ENCODE results near the gene SEMA6B. TPM values are rescaled to one million over a fixed set of nuclear protein-coding genes. Genes with fewer than 3 reads are reported as not detected.
"Not testable (repeated sequence)": the region's sequence is repeated elsewhere in the genome, so short reads cannot be mapped to it uniquely, and the experiment has no call there.

Gene SEMA6B
- total and polyA plus RNA-seq, 4 experiments from 2014 or later, result 2.4 to 2.7 TPM; not detected in 2

DNA sequence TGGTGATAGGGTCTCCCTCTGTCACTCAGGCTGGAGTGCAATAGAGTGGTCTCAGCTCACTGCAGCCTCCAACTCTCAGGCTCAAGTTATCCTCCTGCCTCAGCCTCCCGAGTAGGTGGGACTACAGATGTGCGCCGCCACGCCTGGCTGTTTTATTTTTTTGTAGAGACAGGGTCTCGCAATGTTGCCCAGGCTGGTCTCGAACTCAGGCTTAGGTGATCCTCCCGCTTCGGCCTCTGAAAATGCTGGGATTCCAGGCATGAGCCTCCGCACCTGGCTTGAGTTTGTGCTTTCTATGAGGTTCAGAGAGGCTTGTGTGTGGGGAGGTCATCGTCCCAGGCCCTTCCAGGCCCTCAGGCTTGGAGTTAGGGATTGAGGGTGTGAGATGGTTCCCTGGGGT lies 40.6 kb upstream of the SEMA6B start:
- no peaks in the 10 kb centered on the region for H3K36me3 Mint-ChIP-seq
- H3K9me3 ChIP-seq (ENCODE audit: control insufficient read depth in 1 of 2, low read length in 2 of 2), result no peaks in the 10 kb centered on the region
- peaks cover 9% of the 10 kb centered on the region for H3K27me3 ChIP-seq (ENCODE audit: insufficient read depth, low read length)
- intact Hi-C loops (cut with micrococcal nuclease), result no loop called here
- H3K36me3 ChIP-seq (ENCODE audit: insufficient read depth, low read length), result no peaks in the 10 kb centered on the region
- CTCF ChIA-PET (ENCODE audit: partially characterized antibody), result no interaction called here
- peaks cover 5 to 14% (median 8%) of the 10 kb centered on the region in 4 donors for H3K4me1 Mint-ChIP-seq
- H3K4me3 ChIP-seq (ENCODE audit: low read length in 2 of 2), result no peak overlapping the region
- H3K4me3 Mint-ChIP-seq, result no peak overlapping the region
- H3K27ac ChIP-seq (ENCODE audit: low read depth, low read length), result no peak overlapping the region
- DNase-seq, result no peak
- POLR2A ChIA-PET (ENCODE audit: partially characterized antibody), result no interaction called here
- H3K9me3 Mint-ChIP-seq, result peaks cover 0 to 2% (median 0%) of the 10 kb centered on the region in 8 donors
- peaks cover 13% of the 10 kb centered on the region for H3K4me1 ChIP-seq (ENCODE audit: insufficient read depth, low read length)
- no peak overlapping the region for H3K27ac Mint-ChIP-seq
- peaks cover 21 to 32% of the 10 kb centered on the region in 2 donors for H3K27me3 Mint-ChIP-seq

DNA sequence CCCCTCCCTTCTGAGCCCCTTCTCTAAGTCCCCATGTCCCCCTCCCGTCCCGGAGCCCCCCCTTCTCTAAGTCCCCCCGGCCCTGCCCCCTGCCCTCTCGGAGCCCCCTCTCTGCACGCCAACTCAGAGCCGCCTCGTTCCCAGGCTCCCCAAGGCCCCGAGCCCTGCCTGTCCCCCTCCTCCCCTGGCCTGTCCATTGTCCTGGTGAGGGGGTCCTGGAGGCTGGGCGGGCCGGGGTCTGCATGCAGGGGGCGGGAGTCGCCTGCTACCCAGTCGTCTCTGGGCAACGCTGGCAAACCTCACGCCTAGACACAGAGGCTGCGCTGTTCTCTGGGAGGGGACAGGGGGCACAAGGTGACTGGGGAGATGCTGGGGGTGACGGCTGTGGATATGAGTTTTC lies 39.2 kb upstream of the SEMA6B start:
- no peak overlapping the region for H3K27ac Mint-ChIP-seq
- Histone ChIP-seq H3K27ac (ENCODE audit: low read depth, low read length) (no peak overlapping the region), H3K36me3 (ENCODE audit: insufficient read depth, low read length) (no peaks in the 10 kb centered on the region), H3K4me3 (ENCODE audit: low read length in 2 of 2) (no peak overlapping the region), H3K4me1 (ENCODE audit: insufficient read depth, low read length) (peaks cover 13% of the 10 kb centered on the region), H3K9me3 (ENCODE audit: control insufficient read depth in 1 of 2, low read length in 2 of 2) (no peaks in the 10 kb centered on the region), H3K27me3 (ENCODE audit: insufficient read depth, low read length) (peaks cover 9% of the 10 kb centered on the region)
- peaks cover 25 to 37% of the 10 kb centered on the region in 2 donors for H3K27me3 Mint-ChIP-seq
- H3K4me1 Mint-ChIP-seq, result peaks cover 5 to 14% (median 8%) of the 10 kb centered on the region in 4 donors
- H3K9me3 Mint-ChIP-seq, result peaks cover 0 to 2% (median 0%) of the 10 kb centered on the region in 8 donors
- H3K4me3 Mint-ChIP-seq, result peak overlapping the region in 2 of 8 donors; percentile 66 to 77
- CTCF ChIA-PET (ENCODE audit: partially characterized antibody), result no interaction called here
- POLR2A ChIA-PET (ENCODE audit: partially characterized antibody), result no interaction called here
- H3K36me3 Mint-ChIP-seq, result no peaks in the 10 kb centered on the region
- intact Hi-C loops (cut with micrococcal nuclease), result no loop called here
- DNase-seq, result no peak

DNA sequence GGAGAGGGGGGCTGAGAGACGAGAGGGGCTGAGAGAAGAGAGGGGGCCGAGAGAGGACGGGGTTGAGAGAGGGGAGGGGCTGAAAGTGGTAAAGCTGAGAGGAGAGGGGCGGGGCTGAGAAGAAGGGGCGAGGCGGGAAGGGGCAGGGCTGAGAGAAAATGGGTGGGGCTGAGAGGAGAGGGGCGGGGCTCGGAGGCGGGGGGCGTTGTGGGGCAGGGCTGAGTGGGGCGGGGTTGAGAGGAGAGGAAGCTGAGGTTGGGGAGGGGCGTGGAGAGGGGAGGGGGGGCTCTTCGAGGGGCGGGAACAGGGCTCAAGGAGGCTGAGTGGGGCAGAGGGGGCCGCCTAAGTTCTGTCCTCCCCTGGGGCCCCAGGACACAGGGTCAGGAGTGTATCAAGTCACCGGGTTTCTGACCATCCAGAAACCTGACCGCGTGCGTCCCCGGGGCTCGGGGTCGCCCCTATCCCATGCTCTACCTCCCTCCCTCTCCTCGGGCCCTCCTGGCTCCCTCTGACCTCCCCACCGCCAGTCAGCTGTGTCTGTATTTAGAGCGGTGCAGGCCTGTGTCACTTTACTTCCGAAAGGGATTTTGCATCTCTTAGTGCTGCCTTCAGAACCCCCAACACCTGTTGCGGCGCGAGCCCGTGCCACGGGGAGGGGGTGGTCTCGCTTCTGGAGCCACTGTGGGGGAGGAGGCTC lies 38.6 kb upstream of the SEMA6B start:
- no peak overlapping the region for H3K4me3 ChIP-seq (ENCODE audit: low read length in 2 of 2)
- H3K4me3 Mint-ChIP-seq, result peak overlapping the region in 7 of 8 donors; percentile 53 to 78 (median 60)
- DNase-seq, result peak; percentile 16 to 58 (median 20)

DNA sequence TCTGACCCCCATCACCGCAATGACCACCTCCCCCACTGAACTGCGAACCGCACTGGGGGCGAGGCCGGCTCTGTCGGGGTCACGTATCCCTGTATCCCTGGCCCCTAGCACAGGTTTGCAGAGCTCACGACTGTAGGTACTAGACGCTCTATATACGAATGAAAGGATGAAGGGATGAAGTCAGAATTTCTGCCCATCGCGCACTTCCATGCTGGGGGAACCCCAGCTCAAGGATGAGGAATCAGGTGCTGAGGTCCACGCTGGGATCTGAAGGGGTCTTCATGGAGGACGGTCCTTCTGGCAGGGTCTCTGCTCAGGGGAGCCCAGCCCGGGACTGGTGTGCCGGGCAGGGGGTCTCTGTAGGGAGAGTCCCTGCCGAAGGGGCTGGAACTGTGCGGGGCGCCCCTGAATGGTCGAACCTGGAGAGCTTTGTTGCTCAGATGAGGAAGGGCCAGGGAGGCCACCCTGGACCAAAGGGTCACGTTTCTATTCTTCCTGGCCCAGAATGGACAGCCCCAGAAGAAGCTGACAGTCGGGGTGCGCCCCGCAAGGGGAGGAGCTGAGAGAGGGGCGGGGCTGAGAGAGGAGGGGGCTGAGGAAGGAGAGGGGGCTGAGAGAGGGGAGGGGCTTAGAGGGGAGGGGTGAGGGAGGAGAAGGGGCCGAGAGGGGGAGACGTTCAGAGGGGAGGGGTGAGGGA lies 37.9 kb upstream of the SEMA6B start:
- H3K4me3 ChIP-seq (ENCODE audit: low read length in 2 of 2), result no peak overlapping the region
- H3K4me1 ChIP-seq (ENCODE audit: insufficient read depth, low read length), result peaks cover 13% of the 10 kb centered on the region
- no peaks in the 10 kb centered on the region for H3K9me3 ChIP-seq (ENCODE audit: control insufficient read depth in 1 of 2, low read length in 2 of 2)
- ChIA-PET POLR2A (ENCODE audit: partially characterized antibody) (no interaction called here), CTCF (ENCODE audit: partially characterized antibody) (interaction anchor here (1.1 kb wide), 1 partner anchor 21 kb away, joined by 3 read pairs; no protein-coding TSS in a partner anchor)
- peak overlapping the region in 7 of 8 donors; percentile 41 to 63 (median 52) for H3K4me3 Mint-ChIP-seq
- peaks cover 0 to 2% (median 0%) of the 10 kb centered on the region in 8 donors for H3K9me3 Mint-ChIP-seq
- H3K36me3 ChIP-seq (ENCODE audit: insufficient read depth, low read length), result no peaks in the 10 kb centered on the region
- H3K27me3 Mint-ChIP-seq, result peaks cover 29 to 42% of the 10 kb centered on the region in 2 donors
- H3K36me3 Mint-ChIP-seq, result no peaks in the 10 kb centered on the region
- intact Hi-C loops (cut with micrococcal nuclease), result no loop called here
- no peak overlapping the region for H3K27ac ChIP-seq (ENCODE audit: low read depth, low read length)
- peaks cover 5 to 14% (median 8%) of the 10 kb centered on the region in 4 donors for H3K4me1 Mint-ChIP-seq
- H3K27me3 ChIP-seq (ENCODE audit: insufficient read depth, low read length), result peaks cover 9% of the 10 kb centered on the region
- DNase-seq, result peak in 1 of 5 donors; percentile 11
- H3K27ac Mint-ChIP-seq, result peak overlapping the region in 2 of 7 donors; percentile 22 to 60

More for the DNA sequence above, 38.6 kb upstream of the SEMA6B start:
- no peaks in the 10 kb centered on the region for H3K36me3 Mint-ChIP-seq
- H3K27ac ChIP-seq (ENCODE audit: low read depth, low read length), result no peak overlapping the region
- intact Hi-C loops (cut with micrococcal nuclease), result no loop called here
- POLR2A ChIA-PET (ENCODE audit: partially characterized antibody), result no interaction called here
- CTCF ChIA-PET (ENCODE audit: partially characterized antibody), result interaction anchor here (1.1 kb wide), 1 partner anchor 22 kb away, joined by 3 read pairs; no protein-coding TSS in a partner anchor
- no peak overlapping the region for H3K27ac Mint-ChIP-seq
- H3K9me3 Mint-ChIP-seq, result peaks cover 0 to 2% (median 0%) of the 10 kb centered on the region in 8 donors
- no peaks in the 10 kb centered on the region for H3K36me3 ChIP-seq (ENCODE audit: insufficient read depth, low read length)
- peaks cover 13% of the 10 kb centered on the region for H3K4me1 ChIP-seq (ENCODE audit: insufficient read depth, low read length)
- H3K27me3 Mint-ChIP-seq, result peaks cover 25 to 37% of the 10 kb centered on the region in 2 donors
- peaks cover 9% of the 10 kb centered on the region for H3K27me3 ChIP-seq (ENCODE audit: insufficient read depth, low read length)
- peaks cover 5 to 14% (median 8%) of the 10 kb centered on the region in 4 donors for H3K4me1 Mint-ChIP-seq
- H3K9me3 ChIP-seq (ENCODE audit: control insufficient read depth in 1 of 2, low read length in 2 of 2), result no peaks in the 10 kb centered on the region

DNA sequence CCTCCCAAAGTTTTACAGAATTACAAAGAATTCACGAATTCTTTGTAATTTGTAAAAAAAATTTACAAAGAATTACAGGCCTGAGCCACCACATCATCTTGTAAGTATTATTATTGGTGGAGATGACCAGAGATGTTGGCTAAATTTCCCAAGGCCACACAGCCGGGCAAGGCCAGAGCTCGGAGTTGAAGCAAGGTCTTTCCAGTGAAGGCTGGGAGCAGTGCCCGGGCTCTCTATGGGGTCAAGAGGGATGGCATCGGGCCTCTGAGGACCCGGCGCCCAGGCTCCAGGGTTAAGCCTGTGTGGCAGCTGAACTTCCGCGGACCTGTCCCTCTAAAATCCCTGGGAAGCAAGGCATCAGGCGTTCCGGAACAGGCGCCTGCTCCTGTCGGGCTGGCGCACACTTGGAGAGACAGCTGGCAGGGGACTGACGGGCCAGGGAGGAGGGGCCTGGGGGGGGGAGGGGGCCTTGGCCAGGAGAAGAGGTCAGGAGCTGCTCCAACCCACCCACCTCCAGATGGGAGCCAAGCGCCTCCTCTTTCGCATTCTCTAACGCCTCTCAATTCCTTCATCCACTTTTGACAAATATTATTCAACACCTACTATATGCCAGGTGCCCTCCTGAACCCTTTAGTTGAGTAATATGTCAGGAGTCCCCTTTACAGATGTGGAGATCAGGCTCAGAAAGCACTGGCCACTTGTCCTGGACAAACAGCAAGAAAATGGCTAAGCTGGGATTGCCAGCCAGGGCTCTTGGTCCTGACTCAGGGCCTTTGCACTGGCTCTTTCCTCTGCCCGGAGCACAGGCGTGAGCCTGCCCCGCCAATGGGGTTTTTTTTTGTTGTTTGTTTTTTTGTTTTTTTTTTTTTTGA lies 36.8 kb upstream of the SEMA6B start:
- ChIA-PET CTCF (ENCODE audit: partially characterized antibody) (interaction anchor here (1.2 kb wide), 1 partner anchor 40 kb away, joined by 3 read pairs; no protein-coding TSS in a partner anchor), POLR2A (ENCODE audit: partially characterized antibody) (no interaction called here)
- intact Hi-C loops (cut with micrococcal nuclease), result no loop called here
- DNase-seq, result no peak
- Histone ChIP-seq H3K4me3 (ENCODE audit: low read length in 2 of 2) (no peak overlapping the region), H3K27ac (ENCODE audit: low read depth, low read length) (no peak overlapping the region), H3K4me1 (ENCODE audit: insufficient read depth, low read length) (peaks cover 13% of the 10 kb centered on the region), H3K9me3 (ENCODE audit: control insufficient read depth in 1 of 2, low read length in 2 of 2) (no peaks in the 10 kb centered on the region), H3K27me3 (ENCODE audit: insufficient read depth, low read length) (peaks cover 9% of the 10 kb centered on the region), H3K36me3 (ENCODE audit: insufficient read depth, low read length) (no peaks in the 10 kb centered on the region)
- Mint-ChIP-seq H3K27me3 (peaks cover 33 to 43% of the 10 kb centered on the region in 2 donors), H3K36me3 (no peaks in the 10 kb centered on the region), H3K4me3 (no peak overlapping the region), H3K9me3 (peaks cover 0 to 2% (median 0%) of the 10 kb centered on the region in 8 donors), H3K4me1 (peaks cover 5 to 14% (median 8%) of the 10 kb centered on the region in 4 donors), H3K27ac (no peak overlapping the region)

DNA sequence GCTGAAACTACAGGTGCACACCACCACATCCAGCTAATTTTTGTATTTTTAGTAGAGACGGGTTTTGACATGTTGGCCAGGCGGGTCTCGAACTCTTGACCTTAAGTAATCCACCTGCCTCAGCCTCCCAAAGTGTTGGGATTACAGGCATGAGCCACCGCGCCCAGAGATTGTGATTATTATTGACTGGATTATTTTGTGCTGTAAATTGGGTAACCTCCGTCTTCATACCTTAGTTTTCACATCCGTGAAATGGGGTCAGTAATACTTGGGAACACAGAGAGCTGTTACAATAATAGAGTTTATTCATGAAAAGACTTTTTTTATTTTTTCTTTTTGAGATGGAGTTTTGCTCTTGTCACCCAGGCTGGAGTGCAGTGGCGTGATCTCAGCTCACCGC lies 35.7 kb upstream of the SEMA6B start:
- H3K27ac ChIP-seq (ENCODE audit: low read depth, low read length); H3K9me3 Mint-ChIP-seq; H3K36me3 Mint-ChIP-seq; H3K36me3 ChIP-seq (ENCODE audit: insufficient read depth, low read length); intact Hi-C loops (cut with micrococcal nuclease); H3K4me3 ChIP-seq (ENCODE audit: low read length in 2 of 2); H3K27ac Mint-ChIP-seq; H3K4me3 Mint-ChIP-seq; H3K27me3 ChIP-seq (ENCODE audit: insufficient read depth, low read length); POLR2A ChIA-PET (ENCODE audit: partially characterized antibody); DNase-seq; H3K9me3 ChIP-seq (ENCODE audit: control insufficient read depth in 1 of 2, low read length in 2 of 2): not testable (repeated sequence)
- peaks cover 13% of the 10 kb centered on the region for H3K4me1 ChIP-seq (ENCODE audit: insufficient read depth, low read length)
- Mint-ChIP-seq H3K4me1 (peaks cover 5 to 14% (median 8%) of the 10 kb centered on the region in 4 donors), H3K27me3 (peaks cover 33 to 42% of the 10 kb centered on the region in 2 donors)
- CTCF ChIA-PET (ENCODE audit: partially characterized antibody), result interaction anchor here (1.2 kb wide), 1 partner anchor 41 kb away, joined by 3 read pairs; no protein-coding TSS in a partner anchor
